Liver (tissue), 9 donors: ENCODE data around the gene NR6A1. TPM values are rescaled to one million over a fixed set of nuclear protein-coding genes. Genes with fewer than 3 reads are reported as not detected.

ENCODE experiments used
- DNase-seq: peaks from one replicate; pipeline ENCODE4 v3.0.0-alpha.2; 2017; ENCODE audit warnings: low spot score
- H3K27ac ChIP-seq, 2 donors: one replicate each; pipeline ENCODE4 v1.7.0; 2013; ENCODE audit warnings: inconsistent platforms in 2 of 2, low read length in 2 of 2, control low read depth in 1 of 2, low read depth in 1 of 2, mild to moderate bottlenecking in 1 of 2
- H3K27me3 ChIP-seq, 4 donors: one replicate each; pipeline versions ENCODE4 v1.6.1 to v1.7.0; 2013; ENCODE audit warnings: low read length in 3 of 4, inconsistent platforms in 1 of 4, mild to moderate bottlenecking in 1 of 4, moderate library complexity in 1 of 4; ENCODE audit not compliant: control insufficient read depth in 4 of 4, insufficient read depth in 4 of 4
- H3K36me3 ChIP-seq, 4 donors: one replicate each; pipeline versions ENCODE4 v1.6.1 to v1.7.0; 2013; ENCODE audit warnings: low read length in 3 of 4, mild to moderate bottlenecking in 3 of 4, low read depth in 1 of 4, moderate library complexity in 1 of 4; ENCODE audit not compliant: control insufficient read depth in 4 of 4, insufficient read depth in 3 of 4
- H3K4me1 ChIP-seq, 4 donors: one replicate each; pipeline versions ENCODE4 v1.6.1 to v1.7.0; 2013; ENCODE audit warnings: low read length in 3 of 4, mild to moderate bottlenecking in 3 of 4, moderate library complexity in 1 of 4; ENCODE audit not compliant: control insufficient read depth in 4 of 4, insufficient read depth in 4 of 4
- H3K4me3 ChIP-seq, 3 donors: one replicate each; pipeline versions ENCODE4 v1.6.1 to v1.7.0; 2013; ENCODE audit warnings: low read length in 3 of 3, control low read depth in 1 of 3, low read depth in 1 of 3, mild to moderate bottlenecking in 1 of 3
- H3K9ac ChIP-seq, 2 donors: one replicate each; pipeline ENCODE4 v1.7.0; 2013; ENCODE audit warnings: low read length in 2 of 2, mild to moderate bottlenecking in 2 of 2, moderate library complexity in 2 of 2, control low read depth in 1 of 2, low read depth in 1 of 2
- H3K9me3 ChIP-seq, 4 donors: one replicate each; pipeline versions ENCODE4 v1.6.1 to v1.7.0; 2013; ENCODE audit warnings: low read length in 3 of 4; ENCODE audit not compliant: control insufficient read depth in 4 of 4
- ATF3 ChIP-seq: IDR thresholded peaks from 2 replicates; pipeline ENCODE4 v1.6.1; 2016; ENCODE audit warnings: antibody characterized with exemption
- CTCF ChIP-seq: fragments of 150-350 bp; IDR thresholded peaks from 2 replicates; pipeline ENCODE4 v1.5.1; 2017; ENCODE audit warnings: improper control_type of control experiment, low read depth, low read length; ENCODE audit not compliant: missing input control
- EGR1 ChIP-seq, 2 donors: IDR thresholded peaks; 2 replicates each; pipeline ENCODE4 v1.6.1; 2016 to 2018; ENCODE audit warnings: antibody characterized with exemption in 2 of 2, low read depth in 2 of 2
- FOXA1 ChIP-seq: IDR thresholded peaks from 2 replicates; pipeline ENCODE4 v1.6.1; 2016; ENCODE audit warnings: antibody characterized with exemption
- FOXA2 ChIP-seq: IDR thresholded peaks from 2 replicates; pipeline ENCODE4 v1.6.1; 2016; ENCODE audit warnings: antibody characterized with exemption
- GABPA ChIP-seq, 2 donors: IDR thresholded peaks in 1 of 2; conservative IDR thresholded peaks in 1 of 2; 2 replicates each; pipeline ENCODE4 v1.6.1; 2016; ENCODE audit warnings: antibody characterized with exemption in 2 of 2, mild to moderate bottlenecking in 1 of 2, moderate library complexity in 1 of 2
- HNF4A ChIP-seq, 2 donors: conservative IDR thresholded peaks; 2 replicates each; pipeline ENCODE4 v1.6.1; 2016; ENCODE audit warnings: antibody characterized with exemption in 2 of 2, mild to moderate bottlenecking in 2 of 2
- HNF4G ChIP-seq: IDR thresholded peaks from 2 replicates; pipeline ENCODE4 v1.6.1; 2016; ENCODE audit warnings: antibody characterized with exemption
- JUND ChIP-seq, 2 donors: IDR thresholded peaks; 2 replicates each; pipeline ENCODE4 v1.6.1; 2016; ENCODE audit warnings: antibody characterized with exemption in 2 of 2
- MAX ChIP-seq: IDR thresholded peaks from 2 replicates; pipeline ENCODE4 v1.6.1; 2016; ENCODE audit warnings: antibody characterized with exemption
- NR2F2 ChIP-seq: IDR thresholded peaks from 2 replicates; pipeline ENCODE4 v1.6.1; 2016; ENCODE audit warnings: antibody characterized with exemption
- RAD21 ChIP-seq, 2 donors: IDR thresholded peaks; 2 replicates each; pipeline ENCODE4 v1.6.1; 2016; ENCODE audit warnings: antibody characterized with exemption in 2 of 2, mild to moderate bottlenecking in 2 of 2
- RXRA ChIP-seq, 2 donors: IDR thresholded peaks; 2 replicates each; pipeline ENCODE4 v1.6.1; 2017 to 2018; ENCODE audit warnings: antibody characterized with exemption in 2 of 2, mild to moderate bottlenecking in 1 of 2
- SP1 ChIP-seq: IDR thresholded peaks from 2 replicates; pipeline ENCODE4 v1.6.1; 2018; ENCODE audit warnings: antibody characterized with exemption, mild to moderate bottlenecking
- TAF1 ChIP-seq: conservative IDR thresholded peaks from 2 replicates; pipeline ENCODE4 v1.6.1; 2016; ENCODE audit warnings: antibody characterized with exemption, mild to moderate bottlenecking
- YY1 ChIP-seq: IDR thresholded peaks from 2 replicates; pipeline ENCODE4 v1.6.1; 2016; ENCODE audit warnings: antibody characterized with exemption, mild to moderate bottlenecking
- ZBTB33 ChIP-seq: IDR thresholded peaks from 2 replicates; pipeline ENCODE4 v1.6.1; 2016; ENCODE audit warnings: antibody characterized with exemption
- WGBS: extraction: QIAGEN DNeasy Blood & Tissue Kit; methylation state at CpG from one replicate; pipeline ENCODE4 v1.1.7; 2013; 5-methylcytosine and 5-hydroxymethylcytosine counted together
- polyA plus RNA-seq, 2 donors: library from polyadenylated mRNA; stranded (reverse) in 1 of 2; unstranded in 1 of 2; fragments of 200-250 nt in 1 of 2; fragments of >200 nt in 1 of 2; fragmentation: Nextera tagmentation in 1 of 2; extraction: Ambion mirVana in 1 of 2; gene quantifications; one replicate each; pipeline versions ENCODE4 v1.2.1 to v1.2.3, GENCODE V29; 2013 to 2015
- total RNA-seq, 2 donors: library from RNA; depleted of rRNA; stranded (reverse); fragments of >200 nt; gene quantifications; one replicate each; pipeline ENCODE4 v1.2.3, GENCODE V29; 2014
- TF ChIP-seq, protein P1 (sequence below): IDR thresholded peaks from 2 replicates; pipeline ENCODE4 v1.6.1; 2016; ENCODE audit warnings: antibody characterized with exemption, mild to moderate bottlenecking
- donor health status: healthy.
- donor health status: healthy.
- donor health status: healthy.
- donor health status: healthy.
- donor health status: healthy.

NR6A1 gene
- total and polyA plus RNA-seq, 4 donors, result 0.72 to 6.1 (median 2.1) TPM

- H3K36me3 ChIP-seq, result no peaks in the 10 kb centered on the region
- no peaks in the 10 kb centered on the region for H3K9me3 ChIP-seq
- H3K27ac ChIP-seq, result no peak overlapping the region
- H3K4me1 ChIP-seq, result peaks cover 5 to 20% (median 12%) of the 10 kb centered on the region in 4 donors
- WGBS, result 79% methylated on average over 4 of the region's 4 CpGs
- H3K27me3 ChIP-seq, result no peaks in the 10 kb centered on the region
- H3K4me3 ChIP-seq, result no peak overlapping the region
- TF ChIP-seq SP1, result no peak
- no peak for TF ChIP-seq FOXA1
- no peak for TF ChIP-seq MAX
- no peak for TF ChIP-seq EGR1 (IDR thresholded peaks at IDR 0.05; ENCODE audit: low read depth in 2 of 2)
- DNase-seq, result no peak
- H3K9ac ChIP-seq, result no peak overlapping the region
Measured at GRCh38 chr9:124514125-124514524, 257.0 kb downstream of the NR6A1 start.

GRCh38 chr9:124513376-124513994 lies 257.6 kb downstream of the NR6A1 start:
- Histone ChIP-seq H3K4me3 (no peak overlapping the region), H3K9me3 (no peaks in the 10 kb centered on the region), H3K27me3 (no peaks in the 10 kb centered on the region), H3K27ac (no peak overlapping the region), H3K4me1 (peaks cover 5 to 20% (median 12%) of the 10 kb centered on the region in 4 donors), H3K9ac (no peak overlapping the region), H3K36me3 (no peaks in the 10 kb centered on the region)
- no peak for DNase-seq
- TF ChIP-seq NR2F2, result no peak
- TF ChIP-seq RAD21 (IDR thresholded peaks at IDR 0.05), result no peak
- TF ChIP-seq EGR1 (IDR thresholded peaks at IDR 0.05; ENCODE audit: low read depth in 2 of 2), result no peak
- no peak for TF ChIP-seq RXRA (IDR thresholded peaks at IDR 0.05)
- no peak for TF ChIP-seq ZBTB33
- no peak for TF ChIP-seq FOXA1
- no peak for TF ChIP-seq HNF4A (conservative IDR thresholded peaks at IDR 0.05)
- no peak for TF ChIP-seq JUND (IDR thresholded peaks at IDR 0.05)
- no peak for TF ChIP-seq YY1
- no peak for TF ChIP-seq MAX
- TF ChIP-seq CTCF, result no peak
- no peak for TF ChIP-seq HNF4G
- TF ChIP-seq, protein P1, sequence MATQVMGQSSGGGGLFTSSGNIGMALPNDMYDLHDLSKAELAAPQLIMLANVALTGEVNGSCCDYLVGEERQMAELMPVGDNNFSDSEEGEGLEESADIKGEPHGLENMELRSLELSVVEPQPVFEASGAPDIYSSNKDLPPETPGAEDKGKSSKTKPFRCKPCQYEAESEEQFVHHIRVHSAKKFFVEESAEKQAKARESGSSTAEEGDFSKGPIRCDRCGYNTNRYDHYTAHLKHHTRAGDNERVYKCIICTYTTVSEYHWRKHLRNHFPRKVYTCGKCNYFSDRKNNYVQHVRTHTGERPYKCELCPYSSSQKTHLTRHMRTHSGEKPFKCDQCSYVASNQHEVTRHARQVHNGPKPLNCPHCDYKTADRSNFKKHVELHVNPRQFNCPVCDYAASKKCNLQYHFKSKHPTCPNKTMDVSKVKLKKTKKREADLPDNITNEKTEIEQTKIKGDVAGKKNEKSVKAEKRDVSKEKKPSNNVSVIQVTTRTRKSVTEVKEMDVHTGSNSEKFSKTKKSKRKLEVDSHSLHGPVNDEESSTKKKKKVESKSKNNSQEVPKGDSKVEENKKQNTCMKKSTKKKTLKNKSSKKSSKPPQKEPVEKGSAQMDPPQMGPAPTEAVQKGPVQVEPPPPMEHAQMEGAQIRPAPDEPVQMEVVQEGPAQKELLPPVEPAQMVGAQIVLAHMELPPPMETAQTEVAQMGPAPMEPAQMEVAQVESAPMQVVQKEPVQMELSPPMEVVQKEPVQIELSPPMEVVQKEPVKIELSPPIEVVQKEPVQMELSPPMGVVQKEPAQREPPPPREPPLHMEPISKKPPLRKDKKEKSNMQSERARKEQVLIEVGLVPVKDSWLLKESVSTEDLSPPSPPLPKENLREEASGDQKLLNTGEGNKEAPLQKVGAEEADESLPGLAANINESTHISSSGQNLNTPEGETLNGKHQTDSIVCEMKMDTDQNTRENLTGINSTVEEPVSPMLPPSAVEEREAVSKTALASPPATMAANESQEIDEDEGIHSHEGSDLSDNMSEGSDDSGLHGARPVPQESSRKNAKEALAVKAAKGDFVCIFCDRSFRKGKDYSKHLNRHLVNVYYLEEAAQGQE, result no peak
- no peak for TF ChIP-seq GABPA (IDR thresholded peaks at IDR 0.05 in 1 of 2, conservative IDR thresholded peaks at IDR 0.05 in 1 of 2)
- no peak for TF ChIP-seq TAF1
- TF ChIP-seq ATF3, result no peak
- TF ChIP-seq SP1, result no peak
- TF ChIP-seq FOXA2, result no peak
- WGBS, result 67% methylated on average over 5 of the region's 5 CpGs
